GM21381 (cell line): ENCODE results near the gene RCC2.

Experiments
- ATAC-seq: cut with Tn5 transposase; IDR thresholded peaks from one replicate; pipeline ENCODE4 v1.9.1; 2021; ENCODE audit warnings: mild to moderate bottlenecking, moderate library complexity; ENCODE audit not compliant: unreplicated experiment

The RCC2 gene

DNA sequence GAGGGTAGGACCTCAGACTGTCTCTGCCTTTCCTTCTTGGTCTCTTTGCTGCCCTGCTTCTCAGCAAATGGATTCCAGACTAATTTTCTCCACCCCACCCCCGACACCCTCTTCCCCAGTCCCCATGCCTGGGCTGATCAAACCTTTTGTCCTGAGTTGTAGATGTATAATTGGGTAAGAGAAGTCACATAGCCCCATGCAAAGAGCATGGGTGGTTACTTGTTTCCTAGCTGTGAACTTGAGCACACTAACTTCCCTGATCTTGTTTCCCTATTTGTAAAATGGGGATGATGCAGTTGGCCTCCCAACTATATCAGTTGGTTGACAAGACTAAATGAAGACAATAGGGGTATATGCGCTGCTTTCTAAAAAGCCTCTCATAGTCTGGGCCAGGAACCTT, 58.3 kb downstream of the RCC2 start:
- ATAC-seq, result no peak

DNA sequence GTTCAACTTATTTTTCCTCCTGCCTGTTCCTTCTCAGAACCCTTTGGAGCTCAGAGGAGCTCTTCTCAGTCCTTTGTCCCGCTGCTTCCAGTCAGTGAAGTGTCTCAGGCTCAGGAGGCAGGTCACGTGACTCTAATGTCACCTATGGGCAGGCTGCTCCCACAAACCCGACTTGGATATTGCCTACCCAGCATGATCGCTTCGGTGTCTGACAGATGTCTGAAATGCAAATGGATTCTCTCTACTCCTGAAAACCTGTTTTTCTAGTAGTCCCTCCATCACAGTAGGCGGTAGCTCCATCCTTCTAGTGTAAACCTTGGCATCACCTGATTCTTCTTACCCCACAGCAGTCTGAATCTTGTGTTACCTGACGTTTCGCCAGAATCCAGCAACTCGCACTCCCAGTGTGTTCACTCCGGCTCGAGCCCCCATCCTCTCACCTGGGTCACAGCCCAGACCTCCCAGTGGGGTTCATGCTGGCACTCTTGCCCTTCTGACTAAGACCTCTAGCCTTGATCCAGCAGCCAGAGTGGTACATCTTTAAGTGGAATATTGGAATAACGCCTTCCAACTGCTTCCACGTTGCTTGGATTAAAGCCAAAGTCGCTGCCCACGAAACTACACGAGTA, 62.0 kb downstream of the RCC2 start:
- no peak for ATAC-seq

DNA sequence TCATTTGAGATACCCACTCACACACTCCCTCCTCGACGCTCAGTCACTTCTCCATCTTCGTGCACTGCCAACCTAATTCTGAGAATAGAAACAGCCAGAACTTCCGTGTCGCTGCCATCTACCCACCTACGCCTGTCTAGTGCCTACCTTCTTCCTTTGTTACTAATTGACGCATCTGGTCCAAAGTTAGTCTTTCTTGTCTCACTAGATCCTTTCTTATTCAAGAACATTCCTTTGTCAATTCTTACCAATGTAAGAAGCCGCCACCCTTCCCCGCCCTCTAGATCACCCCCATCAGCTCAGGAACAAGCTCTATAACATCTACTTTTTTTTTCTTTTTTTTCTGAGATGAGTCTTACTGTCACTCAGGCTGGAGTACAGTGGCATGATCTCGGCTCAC, 63.8 kb downstream of the RCC2 start:
- ATAC-seq, result no peak

DNA sequence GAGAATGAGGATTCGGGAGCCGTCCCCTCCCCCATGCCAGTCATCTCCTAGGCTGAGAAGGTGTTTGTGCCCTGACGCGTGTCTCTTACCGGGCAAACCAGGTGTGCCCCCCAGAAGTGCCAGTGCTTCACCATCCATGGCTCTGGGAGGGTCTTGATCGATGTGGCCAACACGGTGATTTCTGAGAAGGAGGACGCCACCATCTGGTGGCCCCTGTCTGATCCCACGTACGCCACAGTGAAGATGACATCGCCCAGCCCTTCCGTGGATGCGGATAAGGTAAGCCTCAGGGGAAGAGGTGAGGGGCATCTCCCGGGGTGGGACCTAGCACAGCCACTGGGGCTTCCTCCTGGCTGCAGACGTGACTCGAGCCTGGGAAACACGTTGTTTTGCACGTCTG, 66.5 kb downstream of the RCC2 start:
- ATAC-seq, result no peak

DNA sequence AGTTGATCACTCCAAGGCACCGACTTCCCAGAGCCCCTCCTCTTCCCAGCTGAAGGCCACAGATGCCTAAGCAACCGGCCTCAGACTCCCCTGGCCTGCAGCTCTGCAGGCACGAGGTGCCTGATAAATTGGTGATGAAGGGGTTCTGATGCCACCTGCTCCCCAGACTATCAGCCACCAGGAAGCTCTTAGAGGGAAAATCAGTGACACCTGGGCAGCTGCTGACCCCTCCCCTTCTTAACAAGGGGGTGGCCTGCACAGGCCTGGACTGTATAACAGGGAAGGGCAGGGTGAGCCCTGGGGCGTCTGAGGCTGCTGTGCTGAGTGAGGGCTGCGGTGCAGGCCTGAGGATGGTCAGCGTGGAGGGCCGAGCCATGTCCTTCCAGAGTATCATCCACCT, 67.6 kb downstream of the RCC2 start, which contains the start of gene PADI6:
Gene PADI6 (plus strand): TSS at position 301 of the 400 bp plus-strand sequence. CDS start 50 bp downstream, at position 351.
- ATAC-seq, result no peak

DNA sequence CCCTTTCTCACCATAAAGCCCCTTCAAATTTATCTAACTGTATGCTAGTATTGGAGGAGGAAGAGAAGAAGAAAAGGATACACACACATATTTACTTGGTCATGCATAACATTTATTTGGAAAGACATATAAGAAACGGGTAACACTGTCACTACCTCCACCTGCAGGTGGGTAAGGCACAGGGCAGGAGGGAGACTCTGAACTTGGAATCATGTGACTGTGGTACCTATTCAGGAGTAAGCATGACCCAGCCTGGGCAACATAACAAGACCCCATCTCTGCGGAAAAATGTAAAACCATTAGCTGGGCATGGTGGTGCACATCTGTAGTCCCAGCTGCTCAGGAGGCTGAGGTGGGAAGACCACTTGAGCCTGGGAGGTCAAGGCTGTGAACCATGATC, 68.9 kb downstream of the RCC2 start:
- no peak for ATAC-seq

DNA sequence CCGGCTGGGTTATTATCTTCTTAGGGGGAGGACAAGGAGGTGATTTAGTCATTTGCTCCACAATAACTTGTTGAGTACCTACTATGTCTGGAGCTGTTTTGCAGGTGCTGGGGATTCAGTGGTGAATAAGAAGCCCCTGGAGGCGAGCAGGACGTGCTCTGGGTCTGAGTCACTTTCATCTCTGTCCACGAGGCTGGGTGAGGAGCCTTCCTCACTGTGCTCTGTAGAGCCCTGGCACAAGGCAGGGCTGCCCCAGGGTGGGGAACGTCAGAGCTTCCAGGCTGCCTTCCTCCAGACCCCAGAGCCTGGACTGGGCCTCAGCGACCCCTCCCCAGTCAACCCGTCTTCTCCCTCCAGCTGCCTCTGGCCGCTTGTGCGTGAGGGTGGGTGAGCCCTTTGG, 70.0 kb downstream of the RCC2 start:
- no peak for ATAC-seq

DNA sequence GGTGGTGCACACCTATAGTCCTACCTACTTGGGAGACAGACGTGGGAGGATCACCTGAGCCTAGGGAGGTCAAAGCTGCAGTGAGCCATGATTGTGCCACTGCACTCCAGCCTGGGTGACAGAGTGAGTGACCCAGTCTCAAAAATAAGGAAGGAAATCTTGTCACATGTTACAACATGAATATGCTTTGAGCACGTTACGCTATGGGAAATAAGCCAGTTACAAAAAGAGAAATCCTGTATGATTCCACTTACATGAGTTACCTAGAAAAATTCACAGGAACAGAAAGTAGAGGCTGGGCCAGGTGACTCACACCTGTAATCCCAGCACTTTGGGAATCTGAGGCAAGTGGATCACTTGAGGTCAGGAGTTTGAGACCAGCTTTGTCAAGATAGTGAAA, 74.2 kb downstream of the RCC2 start:
- no peak for ATAC-seq

DNA sequence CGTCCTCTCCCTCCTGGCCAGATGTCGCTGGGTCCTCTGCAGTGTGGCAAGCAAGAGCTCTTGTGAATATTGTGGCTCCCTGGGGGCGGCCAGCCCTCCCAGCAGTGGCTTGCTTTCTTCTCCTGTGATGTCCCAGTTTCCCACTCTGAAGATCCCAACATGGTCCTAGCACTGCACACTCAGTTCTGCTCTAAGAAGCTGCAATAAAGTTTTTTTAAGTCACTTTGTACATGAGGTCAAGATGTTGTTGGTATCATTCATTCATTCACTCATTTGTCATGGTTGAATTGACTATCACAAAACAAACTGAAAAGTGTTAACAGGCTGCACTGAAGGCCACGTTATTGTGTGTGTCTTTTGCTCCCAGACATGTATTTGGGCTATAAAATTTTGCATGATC, 75.7 kb downstream of the RCC2 start:
- no peak for ATAC-seq

DNA sequence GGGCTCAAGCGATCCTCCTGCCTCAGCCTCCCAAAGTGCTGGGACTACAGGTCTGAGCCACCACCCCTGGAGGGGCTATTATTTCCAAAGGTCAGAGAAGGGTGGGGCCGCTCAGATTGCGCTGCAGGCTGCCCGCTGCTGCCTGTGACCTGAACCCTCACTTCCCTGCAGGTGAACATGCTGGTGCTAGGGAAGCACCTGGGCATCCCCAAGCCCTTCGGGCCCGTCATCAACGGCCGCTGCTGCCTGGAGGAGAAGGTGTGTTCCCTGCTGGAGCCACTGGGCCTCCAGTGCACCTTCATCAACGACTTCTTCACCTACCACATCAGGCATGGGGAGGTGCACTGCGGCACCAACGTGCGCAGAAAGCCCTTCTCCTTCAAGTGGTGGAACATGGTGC, 76.1 kb downstream of the RCC2 start:
- no peak for ATAC-seq

DNA sequence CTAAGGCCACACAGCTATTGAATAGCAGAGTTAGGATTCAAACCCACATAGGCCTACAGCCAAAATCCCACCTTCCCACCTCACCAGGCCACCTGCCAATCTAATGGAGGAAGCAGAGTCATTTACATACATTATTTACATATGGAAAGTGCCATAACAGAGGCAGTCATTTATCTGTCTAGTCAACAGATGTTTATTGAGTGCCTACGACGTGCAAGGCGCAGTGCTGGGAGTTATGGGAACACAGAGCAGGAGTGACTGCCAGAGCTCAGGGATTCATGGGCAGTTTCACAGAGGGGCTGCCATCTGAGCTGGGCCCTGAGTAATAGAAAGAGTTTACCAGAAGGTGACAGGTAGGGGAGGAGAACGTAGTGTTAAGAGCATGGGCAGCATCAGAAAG, 77.8 kb downstream of the RCC2 start:
- ATAC-seq, result no peak

DNA sequence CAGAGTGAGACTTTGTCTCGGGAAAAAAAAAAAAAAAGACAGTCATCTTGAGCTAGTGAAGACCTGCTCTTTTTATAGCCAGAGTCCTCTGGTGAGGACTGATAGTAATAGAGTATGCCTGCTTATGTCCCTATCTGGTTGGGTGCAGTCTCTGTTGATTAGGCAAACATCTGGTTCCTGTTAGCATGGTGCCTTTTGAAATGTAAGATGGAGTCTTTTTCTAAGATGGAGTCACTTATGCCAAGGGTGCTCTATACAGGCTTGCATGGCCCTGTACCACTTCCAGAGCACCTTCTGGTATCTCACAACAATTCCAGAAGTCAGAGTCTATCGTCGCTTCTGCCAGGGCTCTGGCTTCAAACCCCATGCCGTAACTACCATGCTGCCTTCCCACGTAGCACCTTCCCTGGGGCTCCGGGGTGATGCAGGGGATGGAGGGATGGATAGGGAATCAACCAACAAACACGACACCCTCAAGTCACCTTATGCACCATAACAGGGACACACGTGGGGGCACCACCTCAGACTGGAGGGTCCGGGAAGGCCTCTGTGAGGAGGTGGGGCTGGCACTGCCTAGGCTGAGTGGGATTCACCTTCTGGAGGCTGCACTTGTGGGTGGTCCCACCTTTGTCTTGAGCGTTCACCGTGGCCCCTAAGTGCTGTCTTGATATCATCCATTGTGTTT, 79.1 kb downstream of the RCC2 start:
- ATAC-seq, result no peak

DNA sequence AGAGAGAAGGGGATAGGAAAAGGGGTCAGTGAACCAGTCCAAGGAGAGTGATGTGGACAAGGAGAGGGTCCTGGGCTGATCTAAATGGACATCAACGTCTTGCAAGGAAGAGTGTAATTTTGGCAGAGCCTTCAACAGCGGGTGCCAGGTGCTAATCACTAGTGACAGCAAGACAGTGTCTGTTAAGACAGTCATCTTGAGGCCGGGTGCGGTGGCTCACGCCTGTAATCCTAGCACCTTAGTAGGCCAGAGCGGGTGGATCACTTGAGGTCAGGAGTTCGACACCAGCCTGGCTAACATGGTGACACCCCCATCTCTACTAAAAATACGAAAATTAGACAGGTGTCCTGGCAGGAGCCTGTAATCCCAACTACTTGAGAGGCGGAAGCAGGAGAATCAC, 79.7 kb downstream of the RCC2 start:
- no peak for ATAC-seq

DNA sequence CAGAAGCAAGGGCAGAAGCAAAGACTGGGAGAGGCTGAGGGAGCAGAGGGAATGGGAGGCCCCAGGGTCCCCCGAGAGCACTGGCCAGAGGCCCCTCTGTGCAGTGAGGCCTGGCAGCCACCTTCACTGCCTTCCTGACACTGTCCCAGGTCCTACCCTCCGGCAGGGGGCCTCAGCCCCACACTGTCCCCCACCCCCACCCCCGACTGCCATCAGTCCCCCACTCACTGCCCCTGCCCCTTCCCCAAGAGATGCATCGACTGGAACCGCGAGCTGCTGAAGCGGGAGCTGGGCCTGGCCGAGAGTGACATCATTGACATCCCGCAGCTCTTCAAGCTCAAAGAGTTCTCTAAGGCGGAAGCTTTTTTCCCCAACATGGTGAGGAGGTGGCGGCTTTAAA, 80.4 kb downstream of the RCC2 start:
- ATAC-seq, result no peak

DNA sequence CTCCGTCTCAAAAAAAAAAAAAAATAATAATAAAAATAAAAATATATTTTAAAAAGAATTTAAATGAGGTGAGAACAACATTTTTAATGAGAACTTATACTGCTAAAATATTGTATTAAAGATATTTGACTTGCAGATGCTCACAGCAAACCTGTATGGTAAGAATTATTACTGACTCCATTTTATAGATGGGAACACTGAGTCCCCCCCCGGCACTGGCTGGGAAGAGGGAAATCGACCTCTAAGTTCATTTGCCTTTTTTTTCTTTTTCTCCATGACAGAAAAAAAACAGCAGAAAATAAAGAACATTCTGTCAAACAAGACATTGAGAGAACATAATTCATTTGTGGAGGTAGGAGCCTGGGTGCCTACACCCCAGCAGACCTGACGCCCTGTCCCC, 80.9 kb downstream of the RCC2 start:
- no peak for ATAC-seq
